Skeletal muscle satellite cell (primary cell): ENCODE measurements around the gene CTIF.

Source experiments
- H3K27me3 ChIP-seq: 2 replicates; pipeline ENCODE4 v1.7.0; 2013; ENCODE audit warnings: low read length; ENCODE audit not compliant: control insufficient read depth, insufficient read depth
- H3K36me3 ChIP-seq: 2 replicates; pipeline ENCODE4 v1.7.0; 2013; ENCODE audit warnings: mild to moderate bottlenecking, control low read depth, low read length; ENCODE audit not compliant: insufficient read depth
- H3K4me1 ChIP-seq: 2 replicates; pipeline ENCODE4 v1.7.0; 2013; ENCODE audit warnings: low read length; ENCODE audit not compliant: control insufficient read depth, insufficient read depth
- H3K4me2 ChIP-seq: 2 replicates; pipeline ENCODE4 v1.7.0; 2013; ENCODE audit warnings: mild to moderate bottlenecking, low read length
- H3K4me3 ChIP-seq: 2 replicates; pipeline ENCODE4 v1.7.0; 2013; ENCODE audit warnings: low read length
- H3K9ac ChIP-seq: 2 replicates; pipeline ENCODE4 v1.7.0; 2013; ENCODE audit warnings: mild to moderate bottlenecking, low read depth, low read length, moderate library complexity
- H3K9me3 ChIP-seq: replicated peaks from 2 replicates; pipeline ENCODE4 v1.7.0; 2013; ENCODE audit warnings: mild to moderate bottlenecking, control low read depth, low read length

Gene CTIF

DNA sequence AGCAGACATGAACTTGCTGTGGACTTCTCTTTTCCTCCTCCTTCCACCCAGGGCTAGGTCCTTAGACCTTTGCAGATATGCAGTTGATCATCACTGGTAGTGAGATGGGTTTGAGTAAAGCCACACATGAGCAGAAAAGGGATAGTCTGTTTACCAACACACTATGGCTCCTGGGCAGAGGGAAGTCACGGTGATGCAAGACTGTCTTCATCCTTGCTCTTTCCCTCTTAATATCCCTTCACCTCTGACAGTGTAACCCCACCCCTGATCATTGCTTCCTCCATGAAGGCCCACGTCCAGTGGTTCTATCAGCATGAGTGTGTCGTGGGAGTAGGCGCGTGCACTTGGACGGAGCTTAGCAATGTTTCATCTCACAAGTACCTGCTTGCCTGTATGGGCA is 223.2 kb downstream of the CTIF start:
- H3K4me3 ChIP-seq: no peak overlapping the region
- peaks cover 68% of the 10 kb centered on the region for H3K36me3 ChIP-seq
- H3K9me3 ChIP-seq: no peaks in the 10 kb centered on the region
- H3K9ac ChIP-seq: no peak overlapping the region
- peaks cover 3% of the 10 kb centered on the region for H3K4me1 ChIP-seq
- H3K4me2 ChIP-seq: no peak overlapping the region
- no peaks in the 10 kb centered on the region for H3K27me3 ChIP-seq

DNA sequence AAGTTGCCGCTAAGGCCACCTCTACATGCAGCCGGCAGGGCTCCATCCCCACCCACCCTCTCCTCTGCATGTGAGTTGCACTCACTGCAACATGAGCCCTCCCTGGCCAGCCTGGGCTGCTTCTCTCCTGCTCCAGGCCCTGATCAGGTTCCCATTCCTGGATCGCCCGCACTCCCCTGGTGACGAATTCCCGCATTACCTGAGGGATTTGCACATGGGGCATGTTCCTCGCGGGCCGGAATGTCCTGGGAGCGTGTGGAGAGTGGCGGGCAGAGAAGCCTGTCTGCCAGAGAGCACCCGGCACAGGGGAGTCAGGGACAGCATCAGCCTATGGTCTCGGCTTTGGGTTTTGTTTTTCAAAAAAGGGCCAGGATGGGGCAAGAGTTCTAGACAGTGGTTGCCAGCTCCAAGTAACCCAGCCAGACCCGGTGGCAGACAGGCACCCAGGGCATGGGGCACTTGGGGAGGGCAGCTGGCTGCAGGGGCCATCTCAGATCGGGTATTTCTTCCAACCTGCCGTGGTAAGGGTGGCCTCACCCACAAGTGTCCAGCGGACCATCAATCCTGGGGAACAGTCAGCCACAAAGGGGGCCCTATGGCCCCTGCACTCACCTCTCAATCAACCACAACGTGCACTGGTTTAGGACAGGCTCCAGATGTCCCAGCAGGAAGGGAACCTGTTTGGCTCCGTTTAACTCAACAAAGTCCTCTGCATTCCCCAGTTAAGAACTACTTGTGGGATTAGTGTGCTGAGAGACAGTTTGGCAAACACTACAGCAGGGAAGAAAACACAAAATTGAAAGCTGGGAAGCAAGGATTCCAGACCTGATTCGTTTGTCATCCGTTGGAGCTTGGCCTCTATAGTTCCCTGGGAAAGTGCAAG is 224.2 kb downstream of the CTIF start:
- no peak overlapping the region for H3K9ac ChIP-seq
- H3K36me3 ChIP-seq: peaks cover 71% of the 10 kb centered on the region
- H3K4me3 ChIP-seq: no peak overlapping the region
- no peaks in the 10 kb centered on the region for H3K27me3 ChIP-seq
- peaks cover 3% of the 10 kb centered on the region for H3K4me1 ChIP-seq
- H3K4me2 ChIP-seq: no peak overlapping the region
- H3K9me3 ChIP-seq: no peaks in the 10 kb centered on the region

DNA sequence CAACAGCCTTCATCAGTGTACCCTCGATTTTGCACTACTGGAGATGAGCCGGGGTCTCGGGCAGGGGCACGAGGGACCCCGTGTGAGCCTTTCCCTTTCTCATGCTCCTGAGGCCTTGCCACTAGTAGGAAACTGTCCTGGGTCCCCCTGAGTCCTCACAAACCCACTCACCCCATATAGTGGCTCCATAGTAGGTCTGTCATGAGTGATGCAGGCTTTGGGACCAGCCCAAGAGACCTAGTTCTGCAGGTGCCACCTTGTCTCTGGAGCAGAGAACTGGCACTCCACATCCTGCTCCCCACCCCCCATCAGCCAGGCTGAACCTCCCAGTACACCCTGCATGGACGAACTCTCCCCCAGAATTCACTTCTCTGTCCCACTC is 224.9 kb downstream of the CTIF start:
- Histone ChIP-seq H3K4me3 (no peak overlapping the region), H3K4me2 (no peak overlapping the region), H3K9ac (no peak overlapping the region), H3K27me3 (no peaks in the 10 kb centered on the region), H3K36me3 (peaks cover 68% of the 10 kb centered on the region), H3K9me3 (no peaks in the 10 kb centered on the region), H3K4me1 (peaks cover 3% of the 10 kb centered on the region)

DNA sequence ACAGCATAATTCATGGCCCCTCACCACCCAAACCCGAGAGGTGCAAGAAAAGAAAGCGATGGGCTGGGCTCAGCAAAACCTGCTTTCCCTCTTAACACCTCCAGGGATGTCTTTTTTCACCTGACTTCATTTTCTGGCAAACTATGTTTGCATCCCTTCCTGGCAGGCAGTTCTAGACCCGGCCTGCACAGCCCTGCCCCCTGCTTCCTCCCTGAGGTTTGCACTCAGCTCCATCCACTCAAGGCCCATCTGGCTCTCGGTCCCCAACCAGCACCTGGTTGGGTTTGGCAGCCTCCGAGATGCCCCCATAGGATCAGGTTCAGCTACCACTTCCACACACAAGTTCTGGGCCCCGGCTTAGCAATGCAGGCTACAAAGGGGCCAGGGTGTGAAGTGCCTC is 226.2 kb downstream of the CTIF start:
- Histone ChIP-seq H3K36me3 (peaks cover 60% of the 10 kb centered on the region), H3K4me3 (no peak overlapping the region), H3K4me1 (peaks cover 3% of the 10 kb centered on the region), H3K27me3 (no peaks in the 10 kb centered on the region), H3K9me3 (no peaks in the 10 kb centered on the region), H3K9ac (no peak overlapping the region), H3K4me2 (no peak overlapping the region)

DNA sequence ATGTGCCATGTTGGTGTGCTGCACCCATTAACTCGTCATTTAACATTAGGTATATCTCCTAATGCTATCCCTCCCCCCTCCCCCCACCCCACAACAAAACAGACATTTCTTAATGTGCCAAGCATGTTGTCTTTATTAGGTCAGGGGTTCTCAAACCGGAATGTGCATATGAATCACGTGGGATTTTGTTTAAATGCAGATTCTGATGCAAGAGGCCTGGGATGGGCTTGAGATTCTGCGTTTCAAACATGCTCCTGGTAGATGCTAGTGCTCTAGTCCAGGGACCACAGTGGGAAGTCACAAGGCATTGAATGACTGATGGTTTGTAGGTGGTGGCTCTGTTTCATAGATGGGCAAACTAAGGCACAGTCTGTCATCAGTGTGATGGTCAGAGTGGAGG is 227.2 kb downstream of the CTIF start:
- no peaks in the 10 kb centered on the region for H3K9me3 ChIP-seq
- H3K9ac ChIP-seq: no peak overlapping the region
- no peak overlapping the region for H3K4me2 ChIP-seq
- peaks cover 58% of the 10 kb centered on the region for H3K36me3 ChIP-seq
- H3K27me3 ChIP-seq: no peaks in the 10 kb centered on the region
- peaks cover 3% of the 10 kb centered on the region for H3K4me1 ChIP-seq
- no peak overlapping the region for H3K4me3 ChIP-seq

DNA sequence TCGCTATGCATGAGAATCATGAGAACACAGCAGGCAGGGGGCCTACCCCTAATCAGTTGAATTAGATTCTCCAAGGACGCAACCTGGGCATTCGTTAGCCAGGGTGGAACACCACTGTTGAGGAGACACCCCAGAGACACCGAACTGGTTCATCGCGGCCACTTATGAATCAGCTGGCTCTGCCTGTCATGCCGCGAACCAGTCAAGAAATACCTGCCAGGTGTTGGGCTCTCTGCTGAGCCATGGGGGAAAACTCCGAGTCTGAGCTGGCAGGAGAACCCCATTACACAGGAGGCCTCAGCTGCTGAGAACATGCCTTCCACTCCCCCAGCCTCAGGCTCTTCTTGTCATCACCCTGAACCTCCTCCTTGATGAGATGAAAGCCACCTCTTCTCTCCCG is 227.7 kb downstream of the CTIF start:
- no peaks in the 10 kb centered on the region for H3K27me3 ChIP-seq
- H3K36me3 ChIP-seq: peaks cover 53% of the 10 kb centered on the region
- H3K4me3 ChIP-seq: no peak overlapping the region
- peaks cover 3% of the 10 kb centered on the region for H3K4me1 ChIP-seq
- no peak overlapping the region for H3K4me2 ChIP-seq
- H3K9ac ChIP-seq: no peak overlapping the region
- H3K9me3 ChIP-seq: no peaks in the 10 kb centered on the region

DNA sequence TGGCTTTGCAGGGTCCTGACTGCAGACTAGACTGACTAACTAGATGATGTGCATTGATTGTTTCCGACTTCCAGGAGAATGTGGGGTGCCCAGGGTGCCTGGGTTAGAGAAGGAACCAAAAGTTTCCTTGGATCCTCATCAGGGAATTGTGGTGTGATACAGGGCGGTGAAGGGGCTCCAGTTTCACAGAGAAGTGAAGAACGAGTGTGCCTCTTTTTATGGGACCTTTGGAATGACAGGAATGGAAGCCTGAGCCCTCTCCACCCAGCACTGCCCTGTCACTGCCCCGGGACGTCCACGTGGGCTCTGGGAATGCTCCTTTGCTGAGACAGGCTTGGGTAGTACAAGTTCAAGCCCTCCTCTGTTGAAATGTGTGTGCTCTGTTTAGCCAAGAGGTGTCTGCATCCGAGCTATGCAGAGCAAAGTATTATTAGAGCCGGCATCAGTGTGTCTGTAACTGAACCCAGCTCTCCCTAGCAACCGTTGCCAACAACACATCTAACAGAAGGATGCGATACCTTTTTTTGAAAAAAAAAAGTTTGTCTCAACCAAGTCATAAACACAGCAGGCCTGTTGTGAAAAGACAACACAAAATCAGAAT is 228.4 kb downstream of the CTIF start:
- H3K27me3 ChIP-seq: no peaks in the 10 kb centered on the region
- H3K4me2 ChIP-seq: no peak overlapping the region
- peaks cover 3% of the 10 kb centered on the region for H3K4me1 ChIP-seq
- H3K36me3 ChIP-seq: peaks cover 46% of the 10 kb centered on the region
- no peak overlapping the region for H3K4me3 ChIP-seq
- no peak overlapping the region for H3K9ac ChIP-seq
- H3K9me3 ChIP-seq: no peaks in the 10 kb centered on the region

DNA sequence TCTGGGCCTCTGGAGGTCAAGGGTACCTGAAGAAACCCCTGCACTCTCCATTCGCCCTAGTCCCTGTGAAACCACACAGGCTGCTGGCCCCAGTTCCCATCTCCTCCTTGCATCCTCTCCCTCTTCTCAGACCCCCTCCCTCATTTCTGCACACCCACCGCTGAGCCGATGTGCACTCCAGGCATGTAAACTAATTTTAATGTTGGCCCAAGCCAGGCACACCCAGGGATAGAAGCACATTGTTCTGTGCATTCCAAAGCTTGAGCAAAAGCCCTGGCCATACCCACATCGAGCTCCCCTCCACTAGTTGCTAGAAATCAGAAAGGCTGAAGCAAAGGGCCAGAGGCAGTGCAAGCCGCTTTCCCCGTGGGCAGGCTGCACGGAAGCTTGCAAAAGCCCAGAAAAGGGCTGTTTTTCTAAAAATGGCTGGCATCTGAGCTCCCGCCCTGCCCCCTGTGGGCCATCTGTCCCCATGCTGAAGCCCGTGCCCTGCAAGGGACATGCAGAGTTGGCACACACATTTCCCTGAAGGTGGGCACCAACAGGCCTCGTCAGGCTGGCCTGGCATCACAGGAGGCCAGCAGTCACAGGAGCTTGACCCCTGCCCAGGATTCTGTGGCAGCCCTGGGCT is 230.3 kb downstream of the CTIF start:
- Histone ChIP-seq H3K4me1 (peaks cover 3% of the 10 kb centered on the region), H3K9ac (no peak overlapping the region), H3K27me3 (no peaks in the 10 kb centered on the region), H3K4me3 (no peak overlapping the region), H3K9me3 (no peaks in the 10 kb centered on the region), H3K4me2 (no peak overlapping the region), H3K36me3 (peaks cover 40% of the 10 kb centered on the region)

DNA sequence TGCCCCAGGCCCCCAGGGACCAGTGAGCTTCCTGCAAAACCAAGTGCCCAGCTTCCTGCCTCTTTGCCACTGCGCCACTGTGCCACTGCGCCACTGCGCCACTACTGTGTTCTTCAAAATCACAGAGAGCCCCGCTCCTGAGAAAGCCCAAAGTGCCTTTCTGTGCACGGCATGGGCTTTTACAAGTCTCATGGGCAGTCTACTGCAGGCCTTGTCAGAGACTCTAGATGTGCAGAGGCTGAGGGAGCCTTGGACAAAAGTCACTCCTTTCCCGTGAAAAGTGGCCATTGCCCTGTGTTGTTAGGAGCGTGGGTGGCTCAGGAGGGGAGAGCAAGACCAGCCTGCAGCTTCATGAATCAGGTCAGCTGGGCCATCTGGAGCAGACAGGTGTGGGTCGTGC is 231.4 kb downstream of the CTIF start:
- peaks cover 3% of the 10 kb centered on the region for H3K4me1 ChIP-seq

DNA sequence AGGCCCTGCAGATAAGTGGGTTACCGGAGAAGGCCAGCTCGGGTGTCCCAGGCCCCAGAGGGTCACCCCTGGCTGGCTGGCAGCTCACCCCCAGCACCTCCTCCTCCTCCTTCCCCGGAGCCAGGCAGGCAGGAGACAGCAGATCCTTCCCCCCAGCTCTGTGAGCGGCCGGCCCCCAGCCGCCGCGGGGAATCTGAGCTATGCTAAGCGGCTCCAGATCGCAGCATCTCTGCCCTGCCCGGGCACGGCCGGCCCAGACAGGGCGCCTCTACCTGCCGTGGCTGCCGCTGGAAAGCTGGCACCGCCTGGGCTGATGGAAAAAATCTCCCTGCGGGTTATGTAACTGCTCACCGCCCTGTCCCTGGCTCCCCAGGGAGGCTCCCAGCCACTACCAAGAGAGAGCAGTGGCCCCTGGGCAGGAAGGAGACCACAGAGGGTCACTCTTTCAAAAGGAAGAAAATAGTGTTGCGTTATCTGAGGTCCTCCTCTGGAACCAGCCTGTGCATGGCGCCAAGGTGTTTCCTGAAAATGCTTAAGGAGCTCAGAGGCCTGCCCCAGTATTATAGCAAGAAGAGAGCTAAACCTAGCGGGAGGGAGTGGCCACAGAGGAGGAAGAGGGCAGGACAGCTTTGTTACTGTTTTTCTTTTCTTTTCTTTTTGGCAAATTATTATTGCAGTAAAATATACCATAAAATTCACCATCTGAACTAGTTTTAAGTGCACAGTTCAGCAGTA is 233.0 kb downstream of the CTIF start:
- no peaks in the 10 kb centered on the region for H3K27me3 ChIP-seq
- no peaks in the 10 kb centered on the region for H3K4me1 ChIP-seq
- H3K9me3 ChIP-seq: no peaks in the 10 kb centered on the region
- H3K4me3 ChIP-seq: no peak overlapping the region
- no peak overlapping the region for H3K9ac ChIP-seq
- peaks cover 27% of the 10 kb centered on the region for H3K36me3 ChIP-seq
- H3K4me2 ChIP-seq: no peak overlapping the region

More for the DNA sequence above, 231.4 kb downstream of the CTIF start:
- Histone ChIP-seq H3K9ac (no peak overlapping the region), H3K4me2 (no peak overlapping the region), H3K4me3 (no peak overlapping the region), H3K27me3 (no peaks in the 10 kb centered on the region), H3K9me3 (no peaks in the 10 kb centered on the region), H3K36me3 (peaks cover 34% of the 10 kb centered on the region)

DNA sequence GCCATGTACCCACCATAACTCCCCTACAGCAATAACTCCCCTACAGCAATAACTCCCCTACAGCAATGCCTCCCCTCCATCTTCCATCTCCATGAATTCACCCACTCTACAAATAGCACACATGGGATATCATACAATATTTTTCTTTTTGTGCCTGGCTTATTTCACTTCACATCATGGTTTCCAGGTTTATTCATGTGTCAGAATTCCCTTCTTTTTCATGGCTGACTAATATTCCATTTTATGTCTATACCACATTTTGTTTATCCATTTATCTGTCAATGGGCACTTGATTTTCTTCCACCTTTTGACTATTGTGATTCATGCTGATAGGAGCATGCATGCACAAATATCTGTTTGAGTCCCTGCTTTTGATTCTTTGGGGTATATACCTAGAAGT is 233.6 kb downstream of the CTIF start:
- Histone ChIP-seq H3K9ac (no peak overlapping the region), H3K27me3 (no peaks in the 10 kb centered on the region), H3K9me3 (no peaks in the 10 kb centered on the region), H3K4me2 (no peak overlapping the region), H3K36me3 (peaks cover 24% of the 10 kb centered on the region), H3K4me3 (no peak overlapping the region), H3K4me1 (no peaks in the 10 kb centered on the region)
